Endothelial cell of umbilical vein (primary cell): ENCODE data around the gene KCTD17. TPM values are rescaled to one million over a fixed set of nuclear protein-coding genes. Genes with fewer than 3 reads are reported as not detected.

Experiments used
- BruUV-seq: library from RNA; stranded (reverse); fragments of 400-500 nt; replicated peaks from 2 replicates; lab custom pipeline; 2021; lab: Mats Ljungman, UMichigan
- CTCF ChIA-PET: fragments of 300-600, 350-600 bp; sonication (Branson Sonifier 250); formaldehyde crosslinking; loops from one replicate; lab custom pipeline; 2021; ENCODE audit warnings: antibody characterized with exemption, inconsistent platforms; lab: Charles Lee
- POLR2A ChIA-PET: fragments of 300-600, 350-600 bp; sonication (Branson Sonifier 250); formaldehyde crosslinking; loops from one replicate; lab custom pipeline; 2021; ENCODE audit warnings: antibody characterized with exemption, inconsistent platforms; lab: Charles Lee
- DNase-seq: peaks from one replicate; pipeline ENCODE4 v3.0.0-alpha.2; 2011; ENCODE audit warnings: low read depth, low spot score
- FAIRE-seq: peaks from 2 replicates; lab custom pipeline; 2011; peaks lifted over from hg19 to GRCh38; lab: Jason Lieb, UNC
- H2AFZ ChIP-seq: 2 replicates; pipeline ENCODE4 v1.6.0; 2012; ENCODE audit warnings: low read depth, low read length, control low read depth, inconsistent platforms
- H3K27ac ChIP-seq: 2 replicates; pipeline ENCODE4 v1.5.1; 2011; ENCODE audit warnings: low read depth, mild to moderate bottlenecking, control low read depth, low read length, moderate library complexity; ENCODE audit not compliant: insufficient read depth
- H3K27me3 ChIP-seq, 2 experiments: 2 replicates each; pipeline versions ENCODE4 v1.6.0 to v1.6.1; 2011; ENCODE audit warnings: low read length in 2 of 2, mixed read lengths in 1 of 2; ENCODE audit not compliant: control insufficient read depth in 2 of 2, insufficient read depth in 2 of 2
- H3K36me3 ChIP-seq, 2 experiments: 2 replicates in 1 of 2; 3 replicates in 1 of 2; pipeline ENCODE4 v1.5.1; 2011; ENCODE audit warnings: low read length in 2 of 2, mild to moderate bottlenecking in 1 of 2, moderate library complexity in 1 of 2; ENCODE audit not compliant: control insufficient read depth in 2 of 2, insufficient read depth in 2 of 2; ENCODE audit errors: extremely low read depth in 1 of 2
- H3K4me1 ChIP-seq: 3 replicates; pipeline ENCODE4 v1.5.1; 2011; ENCODE audit warnings: mild to moderate bottlenecking, low read length; ENCODE audit not compliant: control insufficient read depth, insufficient read depth; ENCODE audit errors: extremely low read depth
- H3K4me2 ChIP-seq: 2 replicates; pipeline ENCODE4 v1.6.1; 2011; ENCODE audit warnings: low read length, control low read depth, mixed read lengths; ENCODE audit not compliant: insufficient read depth
- H3K4me3 ChIP-seq, 3 experiments: fragments of 200-600 bp in 1 of 3; sonication (generic), shearing (Covaris generic) in 1 of 3; replicated peaks in 1 of 3; 2 replicates each; pipeline ENCODE4 v1.5.1; 2011 to 2016; ENCODE audit warnings: control low read depth in 3 of 3, low read length in 3 of 3, mild to moderate bottlenecking in 2 of 3, inconsistent platforms in 1 of 3, low read depth in 1 of 3, moderate library complexity in 1 of 3; ENCODE audit not compliant: insufficient read depth in 1 of 3
- H3K79me2 ChIP-seq: 2 replicates; pipeline ENCODE4 v1.6.0; 2012; ENCODE audit warnings: low read length, inconsistent platforms; ENCODE audit not compliant: control insufficient read depth, insufficient read depth
- H3K9ac ChIP-seq: replicated peaks from 2 replicates; pipeline ENCODE3; 2011; ENCODE audit warnings: low read length, control low read depth; ENCODE audit not compliant: insufficient read depth; ENCODE audit errors: extremely low read depth
- H3K9me1 ChIP-seq: replicated peaks from 3 replicates; pipeline ENCODE4 v1.6.0; 2011; ENCODE audit warnings: mild to moderate bottlenecking, low read length; ENCODE audit not compliant: control insufficient read depth, insufficient read depth; ENCODE audit errors: extremely low read depth
- H3K9me3 ChIP-seq: replicated peaks from 2 replicates; pipeline ENCODE4 v1.5.1; 2012; ENCODE audit warnings: low read length, inconsistent platforms; ENCODE audit not compliant: control insufficient read depth, insufficient read depth
- H4K20me1 ChIP-seq: replicated peaks from 2 replicates; pipeline ENCODE3; 2011; ENCODE audit warnings: mild to moderate bottlenecking, low read length; ENCODE audit not compliant: control insufficient read depth, insufficient read depth; ENCODE audit errors: extremely low read depth
- CTCF ChIP-seq, 2 donors: IDR thresholded peaks; 1 replicate in 1 of 2; 2 replicates in 1 of 2; pipeline ENCODE4 v1.5.1; 2011; ENCODE audit warnings: low read length in 2 of 2, mild to moderate bottlenecking in 2 of 2, moderate library complexity in 2 of 2, control low read depth in 1 of 2, inconsistent platforms in 1 of 2, low read depth in 1 of 2; ENCODE audit not compliant: insufficient read depth in 1 of 2; ENCODE audit errors: extremely low read depth in 1 of 2
- EZH2 ChIP-seq: IDR thresholded peaks from 2 replicates; pipeline ENCODE4 v1.6.1; 2012; ENCODE audit warnings: borderline replicate concordance, low read depth, mild to moderate bottlenecking, moderate library complexity, low read length, inconsistent platforms; ENCODE audit not compliant: severe bottlenecking
- FOS ChIP-seq: IDR thresholded peaks from 2 replicates; pipeline ENCODE4 v1.6.1; 2011; ENCODE audit warnings: mild to moderate bottlenecking, low read length, moderate library complexity, borderline replicate concordance; ENCODE audit not compliant: insufficient read depth
- GATA2 ChIP-seq: IDR thresholded peaks from 2 replicates; pipeline ENCODE4 v1.7.0; 2011; ENCODE audit warnings: low read depth, mild to moderate bottlenecking, moderate library complexity, mixed read lengths, low read length; ENCODE audit not compliant: insufficient read length, insufficient read depth
- JUN ChIP-seq: IDR thresholded peaks from 2 replicates; pipeline ENCODE4 v1.6.1; 2011; ENCODE audit warnings: borderline replicate concordance, low read depth; ENCODE audit not compliant: insufficient read length, insufficient read depth
- MAX ChIP-seq: IDR thresholded peaks from 2 replicates; pipeline ENCODE4 v1.6.1; 2011; ENCODE audit not compliant: insufficient read depth, insufficient read length
- MYC ChIP-seq: IDR thresholded peaks from one replicate; pipeline ENCODE4 v1.6.1; 2011; ENCODE audit warnings: mild to moderate bottlenecking, low read depth, low read length
- POLR2A ChIP-seq: IDR thresholded peaks from 2 replicates; pipeline ENCODE4 v1.6.1; 2012; ENCODE audit warnings: low read depth, mild to moderate bottlenecking, control low read depth, low read length
- POLR2AphosphoS5 ChIP-seq: IDR thresholded peaks from 2 replicates; pipeline ENCODE4 v1.6.1; 2012; ENCODE audit warnings: low read depth, mild to moderate bottlenecking, control low read depth, low read length, moderate library complexity; ENCODE audit not compliant: insufficient read depth
- dilution Hi-C: fragments of 300-500 bp; cut with MboI; formaldehyde crosslinking; loops from one replicate; pipeline ENCODE4 v1.15.0; 2019; ENCODE audit warnings: low sequenced_read_pairs; ENCODE audit not compliant: extremely low pct_ligation_motif_present
- intact Hi-C: fragments of 100-400 bp; cut with micrococcal nuclease; formaldehyde crosslinking; loops from one replicate; pipeline ENCODE4 v1.10.0; 2022
- polyA plus RNA-seq, 4 experiments: library from polyadenylated mRNA; depleted of rRNA in 3 of 4; stranded (reverse) in 3 of 4; unstranded in 1 of 4; fragments of >200 nt; gene quantifications; 2 replicates each; pipeline versions ENCODE4 v1.2.1 to v1.2.3, GENCODE V29; 2011 to 2012; ENCODE audit warnings: missing spikeins in 1 of 4
- total RNA-seq: library from RNA; stranded (reverse); gene quantifications from 2 replicates; pipeline ENCODE4 v1.2.3, GENCODE V29; 2021

Gene KCTD17
- total and polyA plus RNA-seq, 2 donors (not counting 3 experiments of a cell fraction or from before 2014, with no cell fraction given): 59.2 to 73.0 TPM

GRCh38 chr22:37046589-37046988 lies 5.0 kb upstream of the KCTD17 start:
- dilution Hi-C loops: no loop called here
- no peak overlapping the region for H3K27ac ChIP-seq
- H3K4me2 ChIP-seq: no peak overlapping the region
- no peaks in the 10 kb centered on the region for H3K36me3 ChIP-seq
- POLR2A ChIA-PET: no interaction called here
- no peak overlapping the region for H3K4me3 ChIP-seq
- TF ChIP-seq POLR2AphosphoS5 (no peak), EZH2 (no peak), MYC (no peak), FOS (no peak), GATA2 (no peak), POLR2A (no peak), CTCF (IDR thresholded peaks at IDR 0.05; ENCODE audit: extremely low read depth in 1 of 2, insufficient read depth in 1 of 2, low read depth in 1 of 2, low read length in 2 of 2) (no peak), MAX (no peak), JUN (no peak)
- no peak overlapping the region for H2AFZ ChIP-seq
- H3K9me1 ChIP-seq: no peaks in the 10 kb centered on the region
- CTCF ChIA-PET: interaction anchor here (0.6 to 2.0 kb wide), 17 partner anchors 9 to 271 kb away, joined by 3 to 15 read pairs (median 3); partner anchors contain the start of genes IFT27, MPST and TST
- H3K27me3 ChIP-seq: no peaks in the 10 kb centered on the region
- H3K4me1 ChIP-seq: peaks cover under 1% of the 10 kb centered on the region
- H3K9me3 ChIP-seq: no peaks in the 10 kb centered on the region
- DNase-seq (no peak), FAIRE-seq (no peak)
- intact Hi-C loops: loop anchor here (1.0 kb wide), 1 partner anchor 153 kb away; no protein-coding TSS in a partner anchor
- BruUV-seq: no TSS peak
- no peaks in the 10 kb centered on the region for H3K79me2 ChIP-seq
- H3K9ac ChIP-seq: no peak overlapping the region
- no peaks in the 10 kb centered on the region for H4K20me1 ChIP-seq
